ENCODE data around the gene TECPR1.

The TECPR1 gene

DNA sequence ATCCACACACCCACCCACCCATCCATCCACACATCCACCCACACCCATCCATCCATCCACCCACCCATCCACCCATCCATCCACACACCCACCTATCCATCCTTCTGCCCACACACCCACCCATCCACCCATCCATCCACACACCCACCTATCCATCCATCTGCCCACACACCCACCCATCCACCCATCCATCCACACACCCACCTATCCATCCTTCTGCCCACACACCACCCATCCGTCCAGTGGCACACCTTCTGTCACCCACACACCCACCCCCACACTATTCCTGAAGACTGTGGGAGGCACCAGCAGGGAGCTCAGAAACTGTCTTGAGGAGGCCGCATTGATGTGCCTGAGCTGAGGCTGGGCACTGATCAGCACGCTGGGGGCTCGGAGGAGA, 9.1 kb downstream of the TECPR1 start:
- no peak for DNase-seq (ENCODE audit: low read depth, low spot score)

DNA sequence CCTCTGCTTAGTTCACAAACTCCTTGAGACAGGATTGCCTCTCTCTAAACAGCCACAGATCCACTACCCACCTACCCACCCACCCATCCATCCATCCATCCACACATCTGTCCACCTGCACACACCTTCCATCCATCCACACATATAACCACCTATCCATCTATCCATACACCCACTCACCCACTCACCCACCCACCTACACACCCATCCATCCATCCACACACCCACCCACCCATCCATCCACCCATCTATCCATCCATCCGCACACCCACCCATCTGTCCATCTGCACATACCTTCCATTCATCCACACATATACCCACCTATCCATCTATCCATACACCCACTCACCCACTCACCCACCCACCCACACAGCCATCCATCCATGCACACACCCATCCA, 9.7 kb downstream of the TECPR1 start:
- no peak for DNase-seq (ENCODE audit: low read depth, low spot score)

DNA sequence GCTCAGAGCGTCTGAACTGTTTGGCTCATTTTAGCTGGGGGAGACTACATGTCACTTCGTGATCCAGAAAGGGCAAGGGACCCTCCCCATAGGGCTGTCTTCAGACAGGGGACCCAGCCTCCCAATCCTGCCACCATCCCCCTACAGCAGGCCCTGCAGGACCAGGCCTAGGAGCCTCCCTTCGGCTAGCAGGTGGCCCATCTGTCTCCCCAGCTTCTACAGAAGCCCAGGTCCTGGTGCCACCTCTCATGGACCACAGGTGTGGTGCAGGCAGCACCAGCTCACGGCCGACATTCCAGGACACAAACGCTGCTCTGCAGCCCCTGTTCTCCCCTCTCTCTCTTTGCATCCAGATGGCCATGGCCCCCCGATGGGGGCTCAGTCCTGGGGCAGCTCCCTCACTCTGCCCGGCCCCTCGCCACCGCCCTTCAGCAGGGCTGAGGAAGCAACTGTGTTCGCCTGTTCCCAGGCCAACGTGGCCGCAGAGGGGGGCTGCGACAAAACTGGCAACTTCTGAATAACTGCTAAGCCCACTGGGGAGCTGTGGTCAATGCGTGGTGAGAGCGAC, 10.3 kb downstream of the TECPR1 start:
- no peak for DNase-seq (ENCODE audit: low read depth, low spot score)

DNA sequence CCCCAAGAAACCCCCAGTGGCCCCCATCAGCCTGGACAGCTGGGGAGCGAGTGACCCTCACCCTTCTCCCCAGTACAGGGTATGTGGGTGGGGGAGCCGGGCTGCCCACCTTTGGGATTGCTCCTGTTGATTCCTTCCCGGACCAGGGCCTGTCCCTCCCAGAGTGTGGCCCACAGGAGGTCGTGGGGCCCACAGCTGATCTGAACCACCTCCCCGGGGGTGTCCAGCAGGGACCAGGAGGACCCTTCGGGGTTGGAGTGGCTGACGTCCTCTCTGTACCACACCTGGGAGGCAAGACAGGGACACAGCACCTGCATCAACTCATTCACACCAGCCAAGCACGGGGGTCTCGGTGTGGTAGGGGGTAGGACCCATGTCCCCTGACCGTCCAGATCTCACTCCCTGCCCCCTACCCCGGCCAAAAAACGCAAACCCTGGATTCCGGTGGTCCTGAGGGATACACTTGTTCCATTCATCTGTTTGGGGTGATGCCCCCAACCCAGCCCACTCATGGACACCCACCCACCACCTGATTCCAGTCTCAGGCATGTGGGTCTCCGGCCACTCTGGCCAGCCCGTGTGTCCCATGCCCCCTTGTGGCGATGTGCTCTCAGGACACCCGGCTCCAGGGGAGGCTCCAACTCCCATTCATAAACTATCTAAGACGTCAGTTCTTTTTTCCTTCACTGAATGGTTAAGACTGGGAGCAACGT, 10.9 kb downstream of the TECPR1 start:
- peak; percentile 69 for DNase-seq (ENCODE audit: low read depth, low spot score)

DNA sequence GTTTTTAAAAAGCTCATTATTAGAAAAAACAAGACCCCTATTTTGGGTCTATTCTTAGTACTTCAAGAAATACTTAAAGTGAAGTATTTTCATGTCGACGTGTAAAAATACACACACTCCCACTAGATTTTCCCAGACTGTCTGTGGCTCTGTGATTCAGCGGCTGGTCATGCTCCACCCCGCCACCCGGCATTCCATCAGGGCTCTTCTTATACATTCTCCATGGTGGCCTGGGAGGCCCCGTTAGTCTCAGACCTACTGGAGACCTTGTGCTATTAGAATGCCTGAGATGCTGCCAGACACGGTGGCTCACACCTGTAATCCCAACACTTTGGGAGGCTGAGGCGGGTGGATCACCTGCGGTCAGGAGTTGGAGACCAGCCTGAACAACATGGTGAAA, 13.1 kb downstream of the TECPR1 start:
- peak; percentile 70 for DNase-seq (ENCODE audit: low read depth, low spot score)

DNA sequence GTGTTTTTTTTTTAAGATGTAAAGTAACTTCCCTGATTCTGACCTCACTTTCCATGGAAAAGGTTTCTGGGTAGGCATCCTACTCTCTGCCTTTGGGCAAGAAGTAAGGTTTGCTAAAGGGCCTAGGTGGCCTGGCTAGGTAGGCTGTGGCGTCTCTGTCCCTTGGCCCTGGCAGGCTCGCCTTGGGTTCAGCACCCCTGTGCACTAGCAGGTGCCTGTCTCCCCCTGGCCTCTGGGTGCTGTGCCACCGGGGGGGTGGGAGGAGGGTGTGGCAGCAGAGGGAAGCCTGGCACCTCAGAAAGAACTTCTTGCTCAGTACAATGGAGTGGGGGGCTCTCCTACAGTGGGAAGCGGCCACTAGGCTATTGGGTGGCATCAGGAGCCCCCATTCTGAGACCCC, 14.0 kb downstream of the TECPR1 start:
- no peak for DNase-seq (ENCODE audit: low read depth, low spot score)

DNA sequence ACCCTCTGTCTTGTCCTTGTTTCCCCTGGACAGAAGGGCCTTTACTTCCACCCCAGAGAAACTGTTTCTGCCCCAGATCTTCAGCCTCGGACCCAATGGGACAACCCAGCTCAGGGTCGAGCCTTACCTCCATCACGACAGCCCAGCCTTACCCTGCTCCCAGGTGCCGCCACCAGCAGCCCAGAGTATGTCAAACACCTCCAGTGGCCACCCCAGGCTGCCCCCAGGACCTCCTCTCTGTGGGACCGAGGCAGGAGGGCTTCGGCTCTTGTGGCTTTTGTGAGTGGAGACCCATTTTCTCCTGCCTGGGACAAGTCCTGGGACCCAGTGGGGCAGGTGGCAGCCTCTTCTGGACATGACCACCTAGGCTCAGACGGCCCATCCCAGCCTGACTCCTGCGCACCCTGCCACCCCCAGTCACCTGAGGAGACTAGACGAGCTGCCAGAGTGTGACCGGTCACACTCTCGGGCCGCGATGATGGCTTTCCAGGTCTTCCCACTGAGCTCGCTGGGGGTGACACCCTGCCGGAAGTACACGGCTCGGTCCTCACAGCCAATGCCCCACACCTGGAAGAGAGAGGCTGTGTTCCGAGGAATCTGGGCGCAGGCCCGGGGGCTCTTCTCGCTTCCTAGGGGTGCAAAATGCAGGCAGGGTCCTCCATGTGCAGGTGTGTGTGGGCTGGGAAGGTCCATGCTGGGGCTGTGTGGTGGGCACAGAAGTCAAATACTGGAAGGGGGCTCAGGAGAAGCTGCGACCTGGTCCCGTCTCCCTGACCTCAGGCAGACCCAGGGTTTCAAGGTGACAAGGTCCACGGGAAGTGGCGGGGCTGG, 15.5 kb downstream of the TECPR1 start:
- DNase-seq (ENCODE audit: low read depth, low spot score) = no peak

DNA sequence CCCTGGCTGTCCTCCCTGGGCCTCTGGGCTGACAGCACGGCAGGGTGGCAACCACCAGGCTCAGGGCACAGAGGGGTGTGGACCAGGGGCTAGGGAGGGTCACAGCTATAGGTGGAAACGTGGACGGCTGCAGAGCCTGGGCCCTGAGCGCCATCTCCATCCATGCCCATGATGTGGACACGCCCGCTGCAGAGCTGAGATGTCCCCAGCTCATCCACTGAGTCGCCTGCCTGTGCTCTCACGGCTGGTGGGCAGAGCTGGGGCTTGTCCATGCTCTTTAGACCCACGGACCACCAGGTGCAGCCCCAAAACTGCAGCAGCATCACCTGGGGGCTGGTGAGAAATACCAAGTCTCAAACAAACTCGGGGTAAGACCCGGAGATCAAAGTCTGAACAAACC, 16.1 kb downstream of the TECPR1 start:
- no peak for DNase-seq (ENCODE audit: low read depth, low spot score)

DNA sequence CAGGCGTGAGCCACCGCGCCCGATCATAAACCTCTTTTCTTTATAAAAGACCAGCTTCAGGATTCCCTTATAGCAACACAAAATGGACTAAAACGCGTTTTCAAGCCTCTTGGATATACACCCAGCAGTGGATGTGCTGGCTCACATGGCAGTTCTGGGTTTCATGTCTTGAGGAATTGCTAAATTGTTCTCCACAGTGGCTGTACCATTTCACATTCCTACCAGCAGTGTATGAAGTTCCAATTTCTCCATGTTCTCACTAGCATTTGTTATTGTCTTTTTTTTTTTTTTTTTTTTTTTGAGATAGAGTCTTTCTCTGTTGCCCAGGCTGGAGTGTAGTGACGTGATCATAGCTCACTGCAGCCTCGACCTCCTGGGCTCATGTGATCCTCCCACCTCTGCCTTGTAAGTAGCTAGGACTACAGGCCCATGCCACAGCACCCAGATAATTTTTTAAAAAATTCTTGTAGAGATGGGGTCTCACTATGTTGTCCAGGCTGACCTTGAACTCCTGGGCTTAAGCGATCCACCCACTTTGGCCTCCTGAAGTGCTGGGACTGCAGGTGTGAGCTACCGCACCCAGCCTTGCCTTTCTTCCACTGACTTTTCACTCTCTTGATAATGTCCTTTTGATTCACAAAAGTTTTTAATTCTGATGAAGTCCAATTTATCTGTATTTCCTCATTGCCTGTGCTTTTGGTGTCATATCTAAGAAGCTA, 17.4 kb downstream of the TECPR1 start:
- no peak for DNase-seq (ENCODE audit: low read depth, low spot score)

DNA sequence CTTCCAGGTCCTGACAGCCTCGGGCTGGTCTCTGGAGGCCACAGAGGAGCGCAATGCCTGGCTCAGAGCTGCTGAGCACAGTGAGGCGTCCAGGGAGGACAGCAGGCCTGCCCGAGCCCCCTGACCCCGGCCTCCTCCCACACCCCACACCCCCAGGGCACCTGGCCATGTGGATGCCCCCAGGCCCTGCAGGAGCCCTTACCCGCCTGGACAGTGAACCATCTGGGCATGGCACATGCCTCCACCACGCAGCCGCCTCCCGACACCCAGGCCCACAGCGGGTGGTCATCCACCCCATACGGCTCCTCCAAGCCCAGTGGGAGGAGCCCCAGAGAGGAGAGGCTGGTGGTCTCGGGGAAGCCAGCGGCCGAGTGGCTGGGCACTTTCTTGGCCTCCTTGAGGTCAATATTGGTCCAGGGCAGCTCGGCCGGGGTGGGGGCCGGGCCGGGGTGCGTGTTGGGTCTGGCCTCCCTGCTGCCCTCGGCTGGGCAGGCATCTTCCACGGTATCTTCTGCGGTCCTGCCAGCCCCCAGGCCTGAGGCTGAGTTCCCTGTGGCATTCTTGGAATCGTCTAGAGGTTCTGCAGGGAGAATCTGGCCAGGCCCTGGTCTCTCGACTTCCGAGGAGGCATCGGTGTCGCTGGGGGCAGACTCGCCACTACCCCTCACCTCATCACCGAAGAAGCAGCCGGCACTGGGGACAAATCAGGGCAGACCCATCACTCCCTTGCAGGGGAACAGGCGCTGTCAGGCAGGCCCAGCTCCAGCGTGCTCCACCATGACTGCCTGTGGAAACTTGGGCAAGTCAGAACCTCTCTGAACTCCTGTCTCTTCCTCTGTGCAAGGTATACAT, 18.6 kb downstream of the TECPR1 start:
- DNase-seq (ENCODE audit: low read depth, low spot score) = no peak

DNA sequence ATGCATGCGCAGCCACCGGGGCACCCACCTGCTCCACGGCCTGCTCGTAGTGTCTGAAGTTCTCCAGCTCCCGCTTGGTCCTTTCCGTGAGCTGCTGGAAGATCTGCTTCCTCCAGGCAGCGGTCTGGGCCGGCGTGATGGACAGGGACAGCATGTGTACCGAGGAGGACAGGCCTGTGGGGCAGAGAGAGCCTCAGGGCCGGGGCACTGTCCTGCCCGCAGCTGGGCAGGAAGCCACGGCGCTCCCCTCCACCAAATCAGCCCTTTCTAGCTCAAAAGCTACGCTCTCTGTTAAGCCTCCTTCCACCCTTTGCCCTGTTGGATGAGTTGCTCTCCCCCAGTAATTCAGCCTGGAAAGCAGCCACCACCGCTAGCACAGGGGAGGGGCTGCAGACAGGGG, 19.2 kb downstream of the TECPR1 start:
- no peak for DNase-seq (ENCODE audit: low read depth, low spot score)

DNA sequence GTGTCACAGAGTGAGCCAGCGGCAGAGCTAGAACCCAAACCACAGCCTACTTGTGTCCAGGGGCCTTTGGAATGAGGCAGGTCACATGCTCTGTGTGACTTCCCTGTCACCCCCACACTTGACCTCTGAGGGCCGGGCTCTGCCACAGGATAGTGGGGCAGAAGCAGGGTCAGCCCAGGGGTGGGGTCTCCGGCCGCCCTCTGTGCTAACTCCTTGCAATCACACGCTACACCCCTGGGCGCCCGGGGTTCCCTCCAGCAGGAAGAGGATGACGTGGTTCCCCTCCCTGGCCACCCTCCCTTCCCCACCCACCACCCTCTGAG, 19.8 kb downstream of the TECPR1 start:
- DNase-seq (ENCODE audit: low read depth, low spot score) = no peak

DNA sequence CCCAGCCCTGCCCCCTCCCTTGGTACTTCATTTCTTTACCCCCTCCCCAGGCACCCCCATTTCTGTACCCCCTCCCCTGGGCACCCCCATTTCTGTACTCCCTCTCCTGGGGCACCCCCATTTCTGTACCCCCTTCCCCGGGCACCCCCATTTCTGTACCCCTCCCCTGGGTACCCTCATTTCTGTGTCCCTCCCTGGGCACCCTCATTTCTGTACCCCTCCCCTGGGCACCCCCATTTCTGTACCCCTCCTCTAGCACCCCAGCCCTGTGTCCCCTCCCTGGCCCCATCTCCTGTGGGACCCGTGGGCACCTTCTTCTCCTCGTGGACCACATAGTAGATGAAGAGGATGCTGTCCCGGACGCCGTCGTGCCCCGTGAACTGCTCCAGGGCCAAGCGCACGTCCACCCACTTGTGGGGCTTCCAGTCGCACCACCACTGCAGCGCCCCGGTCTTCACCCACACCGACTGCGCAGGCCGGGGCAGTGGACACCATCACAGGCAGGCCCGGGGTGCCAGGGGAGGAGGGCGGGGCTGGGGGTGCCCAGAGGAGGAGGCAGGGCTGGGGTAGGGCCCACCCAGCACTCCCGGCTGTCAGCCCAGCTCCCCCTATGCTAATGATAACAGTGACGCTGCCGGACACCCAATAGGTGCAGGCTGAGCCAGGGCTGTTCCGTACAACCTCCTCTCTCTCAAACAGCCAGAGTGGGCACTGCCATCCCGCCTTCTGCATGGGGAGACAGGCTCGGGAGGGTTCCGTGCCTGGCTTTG, 20.4 kb downstream of the TECPR1 start:
- no peak for DNase-seq (ENCODE audit: low read depth, low spot score)

DNA sequence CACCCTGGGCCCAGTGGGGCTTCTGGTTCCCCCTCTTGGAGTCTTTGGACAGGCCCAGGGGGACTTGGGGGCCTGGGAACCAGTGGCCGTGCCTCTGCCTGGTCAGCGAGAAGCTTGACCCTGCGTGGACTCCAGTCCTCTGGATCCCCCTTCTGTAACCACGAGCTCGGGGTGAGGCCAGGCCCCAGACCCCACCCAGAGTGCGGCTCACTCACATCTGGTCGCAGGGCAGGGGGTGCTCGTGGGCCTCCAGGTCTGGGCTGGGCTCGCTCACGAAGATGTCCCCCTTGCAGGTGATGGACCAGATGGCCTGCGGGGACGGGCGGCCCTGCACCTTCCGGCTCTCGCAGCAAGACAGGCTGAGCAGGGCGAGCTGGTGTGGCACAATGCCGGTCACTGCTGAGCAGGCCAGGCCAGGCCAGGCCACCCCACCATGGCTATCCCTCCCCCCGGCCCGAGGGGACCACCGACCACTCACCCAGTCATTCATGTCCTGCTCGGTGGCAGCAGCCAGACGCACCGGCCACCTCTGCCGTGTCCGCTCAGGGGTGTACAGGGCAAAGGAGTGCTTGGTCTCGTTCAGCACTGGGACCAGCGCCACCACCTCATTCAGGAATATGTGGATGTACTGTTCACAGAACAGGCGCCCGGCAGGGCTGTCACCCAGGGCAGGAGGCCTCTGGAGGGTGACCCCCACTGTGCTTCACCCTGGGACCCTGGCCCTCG, 21.1 kb downstream of the TECPR1 start:
- no peak for DNase-seq (ENCODE audit: low read depth, low spot score)

DNA sequence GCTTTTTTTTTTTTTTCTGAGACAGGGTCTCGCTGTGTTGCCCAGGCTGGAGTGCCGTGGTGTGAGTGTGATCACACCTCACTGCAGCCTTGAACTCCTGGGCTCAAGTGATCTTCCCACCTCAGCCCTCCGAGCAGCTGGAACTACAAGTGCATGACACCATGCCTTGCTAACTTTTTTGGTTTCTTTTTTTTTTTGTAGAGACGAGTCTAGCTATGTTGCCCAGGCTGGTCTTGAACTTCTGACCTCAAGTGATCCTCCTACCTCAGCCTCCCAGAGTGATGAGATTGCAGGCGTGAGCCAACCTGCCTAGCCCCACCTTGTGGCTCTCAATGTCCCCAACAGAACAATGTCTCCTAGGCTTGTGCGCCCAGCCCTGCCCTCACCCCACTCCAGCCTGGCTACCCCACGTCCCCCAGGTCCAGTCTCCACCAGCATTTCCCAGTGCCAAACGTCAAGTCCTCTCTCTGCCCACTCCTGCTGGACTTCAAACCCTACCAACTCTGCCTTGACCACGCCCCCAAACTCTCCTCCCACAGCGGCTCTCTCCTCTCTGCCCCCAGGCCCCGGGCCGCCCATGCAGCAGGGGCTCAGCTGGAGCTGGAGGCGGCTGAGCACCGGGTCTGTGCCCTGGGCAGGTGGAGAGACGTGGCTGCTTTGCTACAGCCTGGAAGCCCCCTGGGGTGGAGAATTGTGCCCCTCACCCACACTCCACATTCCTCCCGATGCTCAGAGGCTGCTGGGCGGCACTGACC, 21.9 kb downstream of the TECPR1 start:
- no peak for DNase-seq (ENCODE audit: low read depth, low spot score)

DNA sequence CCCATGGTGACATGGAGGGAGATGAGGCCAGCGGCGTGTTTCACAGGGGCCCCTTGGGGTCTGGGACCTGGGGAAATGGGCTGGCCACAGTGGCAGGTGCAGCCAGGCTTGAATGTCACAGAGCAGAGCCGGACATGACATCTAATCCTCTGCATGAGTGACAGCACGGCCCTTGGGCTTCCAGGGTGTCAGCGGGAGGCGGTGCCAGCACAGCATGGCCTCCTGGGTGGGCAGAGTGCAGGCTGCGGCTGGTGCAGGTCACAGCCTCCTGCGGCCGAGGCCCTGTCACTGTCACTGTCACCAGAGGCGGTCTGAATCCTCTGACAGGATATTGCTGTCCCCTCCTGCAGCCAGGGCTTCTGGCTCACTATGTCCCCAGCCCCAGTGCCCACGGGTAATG, 22.6 kb downstream of the TECPR1 start:
- DNase-seq (ENCODE audit: low read depth, low spot score) = no peak

DNA sequence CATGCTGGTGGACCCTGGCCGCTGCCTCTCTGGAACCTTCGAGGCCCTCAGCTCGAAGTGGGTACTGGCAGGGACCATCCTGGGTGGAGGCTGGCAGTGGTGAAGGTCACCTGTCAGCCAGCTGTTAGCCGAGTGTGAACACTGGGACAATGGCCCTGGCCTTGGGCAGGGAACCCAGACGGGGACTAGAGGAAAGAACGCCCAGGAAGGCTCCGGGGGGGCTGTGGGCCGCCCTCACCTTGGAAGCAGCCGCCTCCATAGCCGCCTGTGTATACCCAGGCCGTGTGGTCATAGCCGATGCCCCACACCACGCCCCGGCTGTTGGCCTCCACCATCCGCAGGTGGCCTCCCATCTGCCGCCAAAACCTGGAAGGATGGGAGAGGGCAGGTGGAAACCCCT, 23.2 kb downstream of the TECPR1 start:
- no peak for DNase-seq (ENCODE audit: low read depth, low spot score)

DNA sequence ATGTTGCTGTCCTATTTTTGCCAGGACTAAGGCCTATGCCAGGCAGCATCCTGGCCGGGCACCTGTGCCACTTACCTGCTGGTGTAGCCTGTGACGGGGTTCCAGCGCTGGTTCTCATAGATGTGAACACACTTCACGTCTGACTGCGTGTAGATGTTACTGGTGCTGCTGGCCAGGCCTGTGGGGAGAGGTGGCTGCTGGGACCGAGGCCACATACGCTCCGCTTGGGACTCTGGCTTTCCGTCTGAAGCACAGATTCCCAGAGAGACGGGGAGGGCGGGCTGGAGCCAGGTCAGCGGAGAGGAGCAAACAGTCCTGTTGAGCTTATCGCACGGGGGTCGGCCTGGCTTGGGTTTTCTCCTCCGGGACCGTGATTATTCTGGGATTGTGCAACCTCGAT, 24.1 kb downstream of the TECPR1 start:
- DNase-seq (ENCODE audit: low read depth, low spot score) = no peak

DNA sequence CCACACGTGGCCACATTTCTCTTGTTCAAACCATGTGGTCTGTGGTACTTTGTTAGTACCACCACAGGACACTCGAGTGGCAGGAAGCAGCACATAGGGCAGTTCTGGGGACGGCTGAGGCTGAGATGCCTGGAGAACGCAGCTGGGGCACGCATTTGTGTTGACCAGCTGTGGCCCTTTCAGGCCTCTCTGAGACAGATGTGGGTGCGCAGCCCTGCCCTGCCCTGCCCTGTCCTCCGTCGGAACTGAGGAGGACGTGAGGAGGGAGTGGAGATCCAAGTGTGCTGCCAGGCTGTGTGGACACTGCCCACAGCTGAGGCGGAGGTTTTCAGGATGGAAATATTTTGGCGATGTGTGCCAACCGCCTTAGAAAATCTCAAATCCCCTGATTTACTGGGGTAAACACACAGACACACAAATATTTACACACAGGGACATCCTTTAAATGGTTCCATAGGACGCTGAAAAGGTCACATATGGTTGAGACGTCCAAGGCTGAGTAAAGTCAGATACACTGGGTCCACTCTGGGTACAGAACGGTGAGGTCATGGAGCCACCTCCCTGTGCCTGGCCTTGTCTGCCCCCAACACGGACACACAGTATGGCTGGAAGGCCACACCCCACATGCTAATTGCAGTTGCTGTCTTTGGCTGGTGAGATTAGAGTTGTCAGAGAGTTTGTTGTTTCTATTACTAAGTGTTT, 26.0 kb downstream of the TECPR1 start:
- DNase-seq (ENCODE audit: low read depth, low spot score) = no peak

All from astrocyte of the hippocampus (primary cell).